ENCODE results near the gene BGN.
A peak's percentile ranks its signal among the peaks of the same experiment; 100 is the strongest.

The BGN gene

DNA sequence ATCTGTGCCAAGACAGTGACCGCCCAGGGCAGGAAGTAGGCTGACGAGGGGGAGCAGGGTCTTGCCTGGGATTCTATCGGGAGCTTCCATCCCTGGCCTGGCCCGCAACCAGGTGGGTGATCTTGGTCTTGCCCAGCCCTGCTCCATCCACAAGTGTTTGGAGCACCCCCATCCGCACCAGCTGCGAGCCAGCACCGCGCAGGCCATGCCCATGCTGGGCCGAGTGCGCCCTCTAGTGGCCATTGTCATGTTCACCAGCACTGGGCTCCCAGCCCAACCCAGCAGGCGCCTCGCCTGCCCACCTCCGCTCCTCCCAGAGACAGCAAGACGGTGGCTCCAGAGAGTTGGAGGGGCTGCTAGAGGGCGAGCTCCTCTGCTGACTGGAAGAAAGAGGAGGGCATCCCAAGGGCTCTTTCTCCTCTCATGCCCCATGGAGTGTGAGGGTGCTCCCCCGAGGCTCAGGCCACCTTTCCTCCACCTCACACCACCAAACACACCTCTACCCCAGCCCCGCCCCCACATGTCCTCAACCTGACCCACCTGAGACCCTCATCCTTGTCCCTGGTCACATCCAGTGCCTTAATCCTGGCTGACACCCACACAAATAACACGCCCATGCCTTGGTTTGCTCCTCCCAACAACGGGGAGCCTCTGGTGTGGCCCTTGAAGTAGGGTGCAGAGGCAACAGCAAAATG, 12.9 kb downstream of the BGN start:
- peak; percentile 29 for DNase-seq

- DNase-seq: no peak
These were observed 14.8 kb downstream of the BGN start for GRCh38 chrX:153509592-153509991.

DNA sequence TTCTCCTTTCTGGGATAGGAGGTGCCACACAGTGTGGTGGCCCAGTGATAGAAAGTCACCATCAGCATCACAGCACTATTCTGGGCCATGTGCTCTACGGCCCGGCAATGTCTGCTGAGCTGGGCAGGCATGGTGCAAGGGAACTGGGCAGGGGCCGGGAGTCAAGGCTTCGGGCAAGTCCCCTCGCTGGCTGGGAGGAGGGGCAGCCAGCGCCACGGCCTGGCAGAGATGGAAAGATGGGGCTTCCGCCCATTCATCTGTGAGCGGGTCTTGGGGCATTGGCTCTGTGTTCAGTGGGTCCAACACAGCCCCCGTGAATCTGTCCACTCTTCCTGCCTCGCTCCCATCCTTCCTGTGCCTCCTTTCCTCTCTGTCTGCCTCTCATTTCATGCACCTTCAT, 15.6 kb downstream of the BGN start:
- no peak for DNase-seq

DNA sequence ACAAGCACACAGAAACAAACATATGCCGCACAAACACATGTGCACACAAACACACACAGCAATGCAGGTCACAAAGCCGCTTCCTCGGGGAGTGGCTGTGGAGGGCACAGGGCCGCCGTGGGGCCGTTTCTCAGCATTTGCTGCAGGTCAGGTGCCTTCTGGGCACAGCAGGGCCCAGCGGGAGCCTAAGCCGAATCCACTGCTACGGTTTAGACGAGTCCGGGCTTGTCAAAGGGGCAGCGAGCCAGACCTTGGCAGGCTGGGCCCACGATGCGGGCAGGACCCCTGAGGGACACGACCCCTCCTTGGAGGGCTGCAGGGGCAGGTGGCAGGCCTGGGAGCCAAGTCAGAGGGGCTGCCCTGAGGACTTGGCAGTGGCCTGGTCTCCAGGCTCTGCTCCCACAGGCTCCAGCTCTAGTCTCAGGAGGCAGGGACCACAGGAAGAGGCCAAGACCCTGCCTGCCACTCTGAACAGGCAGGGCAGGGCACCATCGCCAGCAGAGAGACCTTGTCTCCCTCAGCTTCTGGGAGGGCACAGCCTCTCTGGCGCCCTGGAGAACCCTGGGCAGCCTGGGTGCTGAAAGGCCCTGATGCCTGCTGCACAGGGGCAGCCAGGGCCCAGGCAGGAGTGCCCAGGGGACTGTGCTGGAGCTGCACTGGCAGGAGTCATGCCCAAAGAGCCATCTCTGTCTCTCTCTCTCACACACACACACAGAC, 17.2 kb downstream of the BGN start:
- DNase-seq: no peak

DNA sequence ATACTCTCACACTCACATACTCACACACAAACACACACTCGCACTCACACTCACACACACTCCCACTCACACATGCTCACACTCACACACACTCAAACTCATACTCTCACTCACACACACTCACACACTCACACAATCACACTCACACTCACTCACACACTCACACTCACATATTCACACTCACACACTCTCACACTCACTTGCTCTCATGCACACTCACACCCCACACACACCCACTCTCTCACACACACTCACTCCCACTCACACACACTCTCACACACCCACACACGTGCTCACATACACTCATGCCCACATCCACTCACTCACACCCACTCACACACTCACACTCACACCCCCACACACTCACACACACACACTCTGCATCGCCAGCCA, 17.7 kb downstream of the BGN start:
- no peak for DNase-seq

GRCh38 chrX:153513265-153513664, 18.5 kb downstream of the BGN start:
- no peak for DNase-seq

DNA sequence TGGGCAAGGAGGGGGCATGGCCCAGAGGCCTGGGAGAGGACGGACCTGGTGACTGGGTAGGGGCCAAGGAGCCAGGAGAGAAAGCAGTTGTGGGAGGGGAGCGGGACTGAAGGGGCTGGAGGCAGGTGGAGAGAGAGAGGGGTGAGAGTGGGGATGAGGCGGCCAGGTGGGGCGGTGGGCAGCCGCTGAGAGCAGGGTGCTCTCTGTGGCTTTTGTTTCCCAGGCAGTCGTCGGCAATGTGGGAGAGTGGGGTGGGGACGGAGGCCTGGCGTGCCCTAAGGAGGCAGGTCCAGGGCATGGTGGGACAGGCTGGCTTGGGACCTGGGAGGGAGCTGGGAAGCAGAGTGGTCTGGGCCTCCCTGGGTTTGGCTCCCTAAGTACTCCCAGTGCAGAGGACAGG, 19.5 kb downstream of the BGN start:
- no peak for DNase-seq

DNA sequence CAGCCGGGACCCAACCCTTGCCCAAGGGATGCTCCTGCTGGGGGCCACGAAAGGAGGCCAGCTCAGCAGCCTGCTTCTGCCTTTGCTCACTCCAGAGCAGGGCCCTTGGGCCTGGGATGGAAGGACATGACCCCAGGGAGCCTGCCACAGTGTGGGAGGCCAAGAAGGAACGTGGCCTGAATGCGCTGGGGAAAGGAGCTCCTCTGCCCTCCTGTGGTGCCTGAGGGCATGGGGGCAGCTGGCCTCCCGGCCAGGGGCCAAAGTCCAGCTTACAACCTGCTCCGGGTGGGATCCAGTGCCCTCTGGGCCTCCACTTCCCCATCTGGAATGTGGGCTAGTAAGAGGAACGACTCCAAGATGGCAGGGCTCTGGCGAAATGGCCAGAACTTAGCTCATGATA, 20.7 kb downstream of the BGN start:
- no peak for DNase-seq

GRCh38 chrX:153516073-153516472, 21.3 kb downstream of the BGN start:
- DNase-seq: no peak

GRCh38 chrX:153517423-153517822, 22.6 kb downstream of the BGN start, which contains the start of gene ATP2B3:
TSS of gene ATP2B3 (plus strand) at chrX:153517642. CDS start at chrX:153536248, 18,606 bp downstream.
- DNase-seq: no peak

DNA sequence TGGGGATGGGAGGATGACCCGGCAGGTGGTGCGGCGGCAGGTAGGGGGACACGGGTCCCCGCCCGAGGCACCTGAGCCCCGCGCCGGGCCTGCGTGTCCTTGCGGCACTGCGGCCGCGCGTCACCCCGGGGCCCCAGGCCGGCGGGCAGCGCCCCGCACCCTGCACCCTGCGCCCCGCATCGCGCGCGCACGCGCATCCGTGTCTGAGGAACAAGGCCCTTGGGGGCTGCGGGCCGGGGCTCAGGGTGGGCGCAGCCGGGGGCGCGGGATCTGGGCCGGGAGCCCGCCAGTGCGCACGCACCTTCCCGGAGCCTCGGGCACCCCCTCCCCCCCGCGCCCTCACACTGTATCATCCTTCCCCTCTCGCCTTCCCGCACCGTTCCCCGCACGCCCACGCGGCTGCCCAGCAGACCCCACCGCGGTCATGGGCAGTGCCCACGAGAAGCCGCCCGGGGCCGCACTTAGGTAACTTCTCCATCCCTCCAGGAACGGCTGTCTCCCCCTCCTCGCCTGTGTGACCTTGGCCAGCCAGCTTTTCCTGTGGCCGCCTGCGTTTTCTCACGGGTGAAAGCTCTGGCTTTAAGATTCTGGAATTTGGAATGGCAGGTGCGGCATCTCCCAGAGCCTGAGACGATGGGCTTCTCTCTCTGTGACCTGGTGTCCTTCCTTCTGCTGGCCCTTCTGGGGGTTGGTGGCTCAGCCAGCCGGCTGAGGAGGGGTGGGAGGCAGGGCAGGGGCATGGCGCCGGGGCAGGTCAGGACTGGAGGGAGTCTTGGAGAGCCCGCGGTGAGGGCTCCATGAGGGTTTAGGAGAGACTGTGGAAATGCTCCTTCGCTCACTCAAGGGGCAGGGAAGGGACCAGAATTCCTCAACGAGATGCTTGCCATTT, 23.4 kb downstream of the BGN start:
- no peak for DNase-seq

- no peak for DNase-seq
These were observed 24.9 kb downstream of the BGN start for GRCh38 chrX:153519569-153520286.

GRCh38 chrX:153520287-153520917, 25.6 kb downstream of the BGN start:
- no peak for DNase-seq

DNA sequence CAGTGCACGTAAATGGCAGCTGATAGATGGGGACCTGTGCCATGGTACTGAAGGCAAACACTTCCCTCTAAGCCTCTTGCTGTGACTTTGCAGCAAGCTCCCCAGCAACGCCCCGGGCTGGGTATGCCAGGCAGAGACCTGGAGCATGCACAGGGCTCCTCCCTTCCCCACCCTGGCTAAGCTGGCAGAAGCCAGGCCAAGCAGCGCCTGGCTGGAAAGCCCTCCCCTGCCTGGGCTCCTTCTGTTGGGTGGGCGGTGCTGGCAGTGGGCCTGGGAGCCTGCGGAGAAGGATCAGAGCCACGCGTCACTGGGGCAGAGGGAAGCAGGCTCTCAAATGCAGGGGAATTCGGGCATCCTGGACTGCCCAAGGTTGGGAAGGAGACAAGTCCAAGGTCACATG, 26.3 kb downstream of the BGN start:
- DNase-seq: no peak

- DNase-seq: no peak
These were observed 27.5 kb downstream of the BGN start for GRCh38 chrX:153522259-153522658.

DNA sequence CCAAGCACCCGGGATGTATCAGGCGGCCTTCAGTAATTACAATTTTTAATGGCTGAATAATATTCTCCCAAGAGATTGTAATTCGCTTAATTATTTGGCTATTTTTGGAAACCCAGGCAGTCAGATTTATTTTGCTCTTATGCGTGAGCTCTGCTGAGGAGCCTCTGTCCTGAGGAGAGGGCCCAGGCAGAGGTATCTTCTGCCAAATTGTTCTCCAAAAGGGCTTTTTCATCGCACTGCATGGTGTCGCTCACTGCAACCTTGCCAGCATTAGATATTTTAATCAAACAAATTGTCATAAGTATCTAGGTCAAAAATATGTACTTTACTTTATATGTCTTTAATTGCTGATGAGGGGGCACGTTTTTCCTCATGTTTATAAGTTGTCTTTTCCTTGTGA, 28.5 kb downstream of the BGN start:
- no peak for DNase-seq

DNA sequence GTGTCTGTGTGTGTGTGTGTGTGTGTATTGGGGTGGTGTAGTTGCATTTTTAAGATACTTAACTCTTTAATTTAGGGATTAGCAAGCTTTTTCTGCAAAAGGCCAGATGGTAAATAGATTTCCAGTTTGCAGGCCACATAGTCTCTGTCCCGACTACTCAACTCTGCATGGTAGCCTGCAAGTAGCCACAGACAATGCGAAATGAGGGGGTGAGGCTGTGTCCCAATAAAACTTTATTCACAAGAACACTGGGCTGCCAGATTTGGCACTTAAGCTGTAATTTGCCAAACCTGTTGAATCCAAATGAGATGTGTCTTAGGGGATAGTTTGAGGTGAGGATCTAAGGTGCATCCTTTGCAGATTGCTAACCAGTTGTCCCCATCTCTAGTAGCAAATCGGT, 29.5 kb downstream of the BGN start:
- no peak for DNase-seq

DNA sequence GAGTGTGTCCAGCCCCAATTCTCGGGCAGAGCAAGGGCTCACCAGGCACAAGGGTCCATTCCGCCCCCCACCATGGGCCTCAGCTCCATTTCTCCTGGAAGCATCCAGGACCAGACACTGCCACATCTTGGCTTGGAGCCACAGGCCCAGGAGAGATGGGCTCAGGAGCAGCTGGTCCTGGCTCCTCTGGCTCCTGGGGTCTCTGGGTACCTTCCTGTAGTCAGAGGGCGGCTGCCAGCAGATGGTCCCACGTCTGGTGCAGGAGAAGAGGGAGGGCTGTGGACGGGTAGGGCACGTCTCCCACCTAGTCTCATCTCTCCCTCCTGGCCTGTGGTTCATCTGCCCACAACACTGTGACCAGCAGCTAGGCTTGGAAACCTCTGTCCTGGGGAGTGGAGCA, 30.7 kb downstream of the BGN start:
- no peak for DNase-seq

DNA sequence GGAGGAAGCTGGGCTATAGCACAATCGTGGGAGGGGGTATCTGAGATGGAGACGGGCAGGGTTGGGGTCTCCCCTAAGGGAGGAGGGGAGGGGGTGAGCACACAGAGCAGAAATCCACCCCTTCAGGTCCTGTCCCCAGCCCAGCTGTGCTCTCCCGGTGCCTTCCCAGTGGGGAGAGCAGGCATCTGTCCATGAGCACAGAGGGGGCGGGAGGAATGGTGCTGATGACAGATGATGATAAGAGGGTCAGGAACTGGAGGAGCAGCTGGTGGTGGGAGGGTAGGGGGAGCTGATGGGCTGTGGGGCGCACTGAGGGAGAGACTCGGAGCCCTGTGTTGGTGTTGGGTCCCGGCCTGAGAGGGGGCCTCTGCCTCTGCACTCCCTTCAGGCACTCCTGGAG, 31.3 kb downstream of the BGN start:
- no peak for DNase-seq

GRCh38 chrX:153526801-153527200, 32.0 kb downstream of the BGN start:
- no peak for DNase-seq

GRCh38 chrX:153527208-153527607, 32.4 kb downstream of the BGN start:
- no peak for DNase-seq

DNA sequence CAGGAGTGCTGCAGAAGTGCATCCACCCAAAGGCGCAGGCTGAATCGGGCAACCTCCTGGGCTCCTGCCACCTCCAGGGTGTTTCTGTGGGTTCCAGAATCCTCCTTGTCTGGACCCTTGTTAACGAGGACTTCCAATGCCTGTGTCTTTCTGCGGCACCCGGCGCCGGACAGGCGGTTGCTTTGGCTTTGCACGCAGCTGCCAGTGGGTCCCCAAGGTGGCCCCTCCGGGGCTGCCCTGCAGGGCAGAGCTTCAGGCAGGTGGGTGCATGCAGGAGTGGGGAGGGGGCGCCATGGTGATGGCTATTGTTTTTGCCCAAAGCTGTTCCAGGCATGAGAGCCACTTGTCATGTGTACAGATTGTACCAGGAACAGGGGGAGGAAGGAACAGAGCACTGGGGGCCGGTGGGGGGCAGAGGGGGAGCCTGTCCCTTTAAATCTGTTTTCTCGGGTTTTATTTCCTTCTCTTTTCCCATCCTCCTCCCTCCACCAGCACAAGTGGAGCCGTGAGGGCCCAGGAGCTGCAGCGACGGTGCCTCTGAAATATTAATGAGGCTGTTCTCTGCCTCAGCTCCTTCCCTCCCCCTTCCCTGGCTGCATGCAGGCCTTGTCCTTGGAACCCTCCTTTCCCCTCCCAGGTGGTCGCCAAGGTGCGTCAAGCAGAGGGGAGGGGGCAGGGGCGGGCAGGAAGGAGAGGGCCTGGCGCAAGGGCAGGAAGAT, 35.8 kb downstream of the BGN start:
- DNase-seq: no peak
